ENCODE data around the gene IL17RE. TPM values are rescaled to one million over a fixed set of nuclear protein-coding genes. Genes with fewer than 3 reads are reported as not detected.

IL17RE gene
- total and polyA plus RNA-seq, 5 experiments from 2014 or later, result 0.16 to 1.3 (median 0.76) TPM; not detected in 1

GRCh38 chr3:9942164-9942563, 39.5 kb downstream of the IL17RE start:
- peak overlapping the region in 3 of 10 donors; percentile 47 to 53 (median 51) for H3K27ac Mint-ChIP-seq
- no peak overlapping the region for H3K4me3 Mint-ChIP-seq
- peaks cover 1 to 9% (median 5%) of the 10 kb centered on the region in 4 donors for H3K4me1 Mint-ChIP-seq
- no peaks in the 10 kb centered on the region for H3K27me3 Mint-ChIP-seq
- H3K36me3 Mint-ChIP-seq, result peaks cover 0 to 19% (median 2%) of the 10 kb centered on the region in 3 donors
- POLR2A ChIA-PET, result interaction anchor here (0.5 to 4.0 kb wide), 5 partner anchors 9 to 252 kb away, joined by 3 to 33 read pairs (median 3); partner anchors contain the start of genes CRELD1 and PRRT3
- H3K9me3 Mint-ChIP-seq, result no peaks in the 10 kb centered on the region
- ATAC-seq (no peak), DNase-seq (peak in 1 of 10 donors; percentile 21)

- H3K9me3 Mint-ChIP-seq, result no peaks in the 10 kb centered on the region
- no peaks in the 10 kb centered on the region for H3K27me3 Mint-ChIP-seq
- ATAC-seq (no peak), DNase-seq (peak in 1 of 10 donors; percentile 27)
- POLR2A ChIA-PET, result interaction anchor here (0.7 to 4.0 kb wide), 2 partner anchors 9 to 10 kb away, joined by 3 to 33 read pairs; partner anchors contain the start of genes CRELD1 and PRRT3
- peaks cover 0 to 14% (median 2%) of the 10 kb centered on the region in 3 donors for H3K36me3 Mint-ChIP-seq
- peaks cover 0 to 9% (median 4%) of the 10 kb centered on the region in 4 donors for H3K4me1 Mint-ChIP-seq
- peak overlapping the region in 2 of 10 donors; percentile 36 to 67 for H3K4me3 Mint-ChIP-seq
- H3K27ac Mint-ChIP-seq, result peak overlapping the region in 5 of 10 donors; percentile 21 to 70 (median 55)
Observed at GRCh38 chr3:9942934-9943690, 40.5 kb downstream of the IL17RE start.

GRCh38 chr3:9944271-9944670, 41.6 kb downstream of the IL17RE start:
- H3K27me3 Mint-ChIP-seq, result no peaks in the 10 kb centered on the region

GRCh38 chr3:9945358-9945757, 42.7 kb downstream of the IL17RE start:
- peak overlapping the region in 8 of 10 donors; percentile 9 to 60 (median 52) for H3K4me3 Mint-ChIP-seq
- peaks cover 0 to 9% (median 4%) of the 10 kb centered on the region in 4 donors for H3K4me1 Mint-ChIP-seq
- POLR2A ChIA-PET, result interaction anchor here (2.9 to 4.0 kb wide), 2 partner anchors 11 to 12 kb away, joined by 33 to 73 read pairs; partner anchors contain the start of gene CRELD1
- DNase-seq, result no peak
- no peaks in the 10 kb centered on the region for H3K9me3 Mint-ChIP-seq
- peaks cover 0 to 10% (median 2%) of the 10 kb centered on the region in 3 donors for H3K36me3 Mint-ChIP-seq
- no peaks in the 10 kb centered on the region for H3K27me3 Mint-ChIP-seq
- no peak for ATAC-seq
- H3K27ac Mint-ChIP-seq, result peak overlapping the region in 6 of 10 donors; percentile 75 to 87 (median 82)

More at GRCh38 chr3:9944271-9944670, 41.6 kb downstream of the IL17RE start:
- Mint-ChIP-seq H3K4me3 (no peak overlapping the region), H3K4me1 (peaks cover 0 to 9% (median 4%) of the 10 kb centered on the region in 4 donors), H3K27ac (peak overlapping the region in 6 of 10 donors; percentile 29 to 70 (median 47)), H3K36me3 (peaks cover 0 to 10% (median 2%) of the 10 kb centered on the region in 3 donors), H3K9me3 (no peaks in the 10 kb centered on the region)
- DNase-seq (peak in 1 of 10 donors; percentile 53), ATAC-seq (no peak)
- POLR2A ChIA-PET, result interaction anchor here (4.0 kb wide), 1 partner anchor 11 kb away, joined by 33 read pairs; the partner anchor contains the start of gene CRELD1

- POLR2A ChIA-PET, result interaction anchor here (0.5 to 2.9 kb wide), 4 partner anchors 12 to 196 kb away, joined by 3 to 73 read pairs (median 8); partner anchors contain the start of genes CRELD1 and JAGN1
- Mint-ChIP-seq H3K4me3 (peak overlapping the region; percentile 71 to 87 (median 81)), H3K27me3 (no peaks in the 10 kb centered on the region), H3K27ac (peak overlapping the region; percentile 64 to 93 (median 85)), H3K9me3 (no peaks in the 10 kb centered on the region), H3K4me1 (peaks cover 4 to 16% (median 12%) of the 10 kb centered on the region in 4 donors), H3K36me3 (peaks cover 0 to 5% (median 0%) of the 10 kb centered on the region in 3 donors)
- ATAC-seq (peak; percentile 92 to 96), DNase-seq (peak; percentile 62 to 87 (median 79))
Observed at GRCh38 chr3:9946112-9947024, 43.7 kb downstream of the IL17RE start.

- Mint-ChIP-seq H3K27ac (no peak overlapping the region), H3K27me3 (no peaks in the 10 kb centered on the region), H3K9me3 (no peaks in the 10 kb centered on the region), H3K4me3 (no peak overlapping the region), H3K4me1 (peaks cover 6 to 21% (median 17%) of the 10 kb centered on the region in 4 donors), H3K36me3 (peaks cover 0 to 3% (median 0%) of the 10 kb centered on the region in 3 donors)
- ATAC-seq, result no peak
- DNase-seq, result no peak
- POLR2A ChIA-PET, result interaction anchor here (1.3 to 2.9 kb wide), 2 partner anchors 13 to 57 kb away, joined by 14 to 73 read pairs; partner anchors contain the start of genes CRELD1 and JAGN1
Observed at GRCh38 chr3:9947025-9947995, 44.7 kb downstream of the IL17RE start.

- Mint-ChIP-seq H3K9me3 (no peaks in the 10 kb centered on the region), H3K27ac (no peak overlapping the region), H3K36me3 (no peaks in the 10 kb centered on the region), H3K4me1 (peaks cover 6 to 28% (median 18%) of the 10 kb centered on the region in 4 donors), H3K4me3 (no peak overlapping the region), H3K27me3 (no peaks in the 10 kb centered on the region)
- no peak for DNase-seq
- no peak for ATAC-seq
- POLR2A ChIA-PET, result interaction anchor here (0.6 to 6.8 kb wide), 2 partner anchors 15 to 47 kb away, joined by 3 to 73 read pairs; partner anchors contain the start of gene CRELD1
Observed at GRCh38 chr3:9948586-9948985, 45.9 kb downstream of the IL17RE start.

- H3K4me3 Mint-ChIP-seq, result no peak overlapping the region
- no peak for DNase-seq
- H3K27me3 Mint-ChIP-seq, result no peaks in the 10 kb centered on the region
- H3K27ac Mint-ChIP-seq, result peak overlapping the region in 1 of 10 donors; percentile 68
- no peaks in the 10 kb centered on the region for H3K36me3 Mint-ChIP-seq
- H3K4me1 Mint-ChIP-seq, result peaks cover 6 to 28% (median 18%) of the 10 kb centered on the region in 4 donors
- no peaks in the 10 kb centered on the region for H3K9me3 Mint-ChIP-seq
- ATAC-seq, result no peak
- POLR2A ChIA-PET, result interaction anchor here (0.5 to 6.8 kb wide), 3 partner anchors 16 to 195 kb away, joined by 3 to 73 read pairs (median 3); partner anchors contain the start of gene CRELD1
Observed at GRCh38 chr3:9949115-9949514, 46.5 kb downstream of the IL17RE start.

- Mint-ChIP-seq H3K9me3 (no peaks in the 10 kb centered on the region), H3K4me1 (peaks cover 6 to 28% (median 18%) of the 10 kb centered on the region in 4 donors), H3K4me3 (no peak overlapping the region), H3K36me3 (no peaks in the 10 kb centered on the region), H3K27me3 (no peaks in the 10 kb centered on the region), H3K27ac (peak overlapping the region in 1 of 10 donors; percentile 68)
- DNase-seq, result no peak
- POLR2A ChIA-PET, result interaction anchor here (0.5 to 6.8 kb wide), 4 partner anchors 16 to 195 kb away, joined by 3 to 73 read pairs (median 4); partner anchors contain the start of gene CRELD1
- ATAC-seq, result no peak
Observed at GRCh38 chr3:9949626-9950025, 47.0 kb downstream of the IL17RE start.

- H3K27me3 Mint-ChIP-seq, result no peaks in the 10 kb centered on the region
- H3K9me3 Mint-ChIP-seq, result no peaks in the 10 kb centered on the region
Observed at GRCh38 chr3:9951126-9951525, 48.5 kb downstream of the IL17RE start.

More at GRCh38 chr3:9951126-9951525, 48.5 kb downstream of the IL17RE start:
- POLR2A ChIA-PET, result interaction anchor here (0.8 to 6.8 kb wide), 3 partner anchors 18 to 291 kb away, joined by 5 to 73 read pairs (median 5); partner anchors contain the start of genes CRELD1 and IL17RE
- no peak for DNase-seq
- ATAC-seq, result no peak
- Mint-ChIP-seq H3K4me3 (peak overlapping the region; percentile 77 to 91 (median 88)), H3K36me3 (no peaks in the 10 kb centered on the region), H3K4me1 (peaks cover 6 to 22% (median 16%) of the 10 kb centered on the region in 4 donors), H3K27ac (peak overlapping the region in 3 of 10 donors; percentile 37 to 94 (median 93))
